ENCODE data around the gene LENG8. TPM values are rescaled to one million over a fixed set of nuclear protein-coding genes. Genes with fewer than 3 reads are reported as not detected.

LENG8 gene
- total RNA-seq, 1 experiment from 2014 or later, result 238 TPM

GRCh38 chr19:54470991-54471782 is 22.2 kb downstream of the LENG8 start:
- Mint-ChIP-seq H3K4me1 (ENCODE audit: insufficient read depth, unreplicated experiment) (peaks cover 18% of the 10 kb centered on the region), H3K27ac (ENCODE audit: low read depth, unreplicated experiment) (peak overlapping the region; percentile 73), H3K36me3 (ENCODE audit: insufficient read depth, unreplicated experiment) (no peaks in the 10 kb centered on the region), H3K9me3 (ENCODE audit: unreplicated experiment) (no peaks in the 10 kb centered on the region), H3K4me3 (ENCODE audit: unreplicated experiment) (peak overlapping the region; percentile 68), H3K27me3 (ENCODE audit: insufficient read depth, unreplicated experiment) (peaks cover 21% of the 10 kb centered on the region)
- TF ChIP-seq CTCF (IDR thresholded peaks at IDR 0.05; ENCODE audit: unreplicated experiment), result no peak
- intact Hi-C loops (cut with micrococcal nuclease), result no loop called here
- BruUV-seq (replicated peaks), result no TSS peak
- no peak for DNase-seq (ENCODE audit: unreplicated experiment)
- CTCF ChIA-PET, result interaction anchor here (0.7 kb wide), 1 partner anchor 1178 kb away, joined by 3 read pairs; no protein-coding TSS in a partner anchor
- POLR2A ChIA-PET, result interaction anchor here (0.6 to 2.2 kb wide), 2 partner anchors 16 to 23 kb away, joined by 4 to 6 read pairs; partner anchors contain the start of gene LENG8

- peaks cover 18% of the 10 kb centered on the region for H3K4me1 Mint-ChIP-seq (ENCODE audit: insufficient read depth, unreplicated experiment)
- peaks cover 21% of the 10 kb centered on the region for H3K27me3 Mint-ChIP-seq (ENCODE audit: insufficient read depth, unreplicated experiment)
- BruUV-seq (replicated peaks), result no TSS peak
- H3K4me3 Mint-ChIP-seq (ENCODE audit: unreplicated experiment), result peak within 1 kb of the TSS; percentile 30
- intact Hi-C loops (cut with micrococcal nuclease), result no loop called here
- no peak within 1 kb of the TSS for H3K27ac Mint-ChIP-seq (ENCODE audit: low read depth, unreplicated experiment)
- no peak for DNase-seq (ENCODE audit: unreplicated experiment)
- ChIA-PET POLR2A (interaction anchor here (0.8 kb wide), 1 partner anchor 24 kb away, joined by 3 read pairs; the partner anchor contains the start of gene LENG8), CTCF (interaction anchor here (0.6 to 1.2 kb wide), 3 partner anchors 34 to 1180 kb away, joined by 3 to 5 read pairs (median 4); no protein-coding TSS in a partner anchor)
- no peaks in the 10 kb centered on the region for H3K9me3 Mint-ChIP-seq (ENCODE audit: unreplicated experiment)
- no peak for TF ChIP-seq CTCF (IDR thresholded peaks at IDR 0.05; ENCODE audit: unreplicated experiment)
- no peaks in the 10 kb centered on the region for H3K36me3 Mint-ChIP-seq (ENCODE audit: insufficient read depth, unreplicated experiment)
These were observed 24.3 kb downstream of the LENG8 start, which contains the start of gene CDC42EP5 for GRCh38 chr19:54473071-54473891. CDC42EP5 (minus strand) TSS chr19:54473296; CDS start chr19:54465547, 7,749 bp downstream.

GRCh38 chr19:54473892-54474372 is 24.9 kb downstream of the LENG8 start:
- no peak overlapping the region for H3K27ac Mint-ChIP-seq (ENCODE audit: low read depth, unreplicated experiment)
- no peaks in the 10 kb centered on the region for H3K9me3 Mint-ChIP-seq (ENCODE audit: unreplicated experiment)
- intact Hi-C loops (cut with micrococcal nuclease), result no loop called here
- no peak overlapping the region for H3K4me3 Mint-ChIP-seq (ENCODE audit: unreplicated experiment)
- peaks cover 21% of the 10 kb centered on the region for H3K27me3 Mint-ChIP-seq (ENCODE audit: insufficient read depth, unreplicated experiment)
- no peaks in the 10 kb centered on the region for H3K36me3 Mint-ChIP-seq (ENCODE audit: insufficient read depth, unreplicated experiment)
- ChIA-PET POLR2A (no interaction called here), CTCF (interaction anchor here (1.2 kb wide), 1 partner anchor 35 kb away, joined by 3 read pairs; no protein-coding TSS in a partner anchor)
- no peak for TF ChIP-seq CTCF (IDR thresholded peaks at IDR 0.05; ENCODE audit: unreplicated experiment)
- peaks cover 18% of the 10 kb centered on the region for H3K4me1 Mint-ChIP-seq (ENCODE audit: insufficient read depth, unreplicated experiment)
- BruUV-seq (replicated peaks), result no TSS peak
- DNase-seq (ENCODE audit: unreplicated experiment), result no peak

- Mint-ChIP-seq H3K4me3 (ENCODE audit: unreplicated experiment) (no peak overlapping the region), H3K27me3 (ENCODE audit: insufficient read depth, unreplicated experiment) (peaks cover 5% of the 10 kb centered on the region), H3K9me3 (ENCODE audit: unreplicated experiment) (no peaks in the 10 kb centered on the region), H3K4me1 (ENCODE audit: insufficient read depth, unreplicated experiment) (peaks cover 6% of the 10 kb centered on the region), H3K27ac (ENCODE audit: low read depth, unreplicated experiment) (no peak overlapping the region), H3K36me3 (ENCODE audit: insufficient read depth, unreplicated experiment) (no peaks in the 10 kb centered on the region)
- POLR2A ChIA-PET, result no interaction called here
- no peak for DNase-seq (ENCODE audit: unreplicated experiment)
- BruUV-seq (replicated peaks), result no TSS peak
- CTCF ChIA-PET, result interaction anchor here (0.7 kb wide), 1 partner anchor 431 kb away, joined by 3 read pairs; no protein-coding TSS in a partner anchor
- intact Hi-C loops (cut with micrococcal nuclease), result no loop called here
- no peak for TF ChIP-seq CTCF (IDR thresholded peaks at IDR 0.05; ENCODE audit: unreplicated experiment)
These were observed 26.7 kb downstream of the LENG8 start for GRCh38 chr19:54475706-54476105.

Measured in MCF 10A (cell line).